SK-N-SH (cell line): ENCODE measurements around the gene INSC. TPM values are rescaled to one million over a fixed set of nuclear protein-coding genes. Genes with fewer than 3 reads are reported as not detected.

Experiments used
- CTCF ChIA-PET: fragments of 300-600, 350-600 bp; formaldehyde crosslinking; extraction: SDS; loops from one replicate; lab custom pipeline; 2021; lab: Yijun Ruan, JAX
- POLR2A ChIA-PET: fragments of 350-600 bp; sonication (Branson Sonifier 250); formaldehyde crosslinking; extraction: SDS; loops from one replicate; lab custom pipeline; 2020; ENCODE audit warnings: antibody characterized with exemption, inconsistent platforms; lab: Yijun Ruan, JAX
- DNase-seq: peaks from one replicate; pipeline ENCODE4 v3.0.0; 2012
- H2AFZ ChIP-seq: fragments of 200-600 bp; sonication (generic); 2 replicates; pipeline ENCODE4 v1.8.1; 2016; ENCODE audit warnings: antibody characterized with exemption, mild to moderate bottlenecking, low read depth
- H3F3A ChIP-seq: fragments of 200-600 bp; sonication (generic); replicated peaks from 2 replicates; pipeline ENCODE3; 2016; ENCODE audit warnings: antibody characterized with exemption, mild to moderate bottlenecking; ENCODE audit not compliant: insufficient read depth
- H3K27ac ChIP-seq, 2 experiments: fragments of 200-500 bp in 1 of 2; fragments of 200-600 bp in 1 of 2; sonication (Bioruptor generic) in 1 of 2; sonication (generic), shearing (Covaris generic) in 1 of 2; 2 replicates each; pipeline versions ENCODE4 v1.5.1 to v1.6.1; 2014 to 2016; ENCODE audit warnings: low read depth in 2 of 2, inconsistent platforms in 1 of 2, low read length in 1 of 2, mild to moderate bottlenecking in 1 of 2, mixed read lengths in 1 of 2
- H3K27me3 ChIP-seq: fragments of 200-600 bp; sonication (generic), shearing (Covaris generic); 2 replicates; pipeline ENCODE4 v1.6.1; 2016; ENCODE audit warnings: mixed run types; ENCODE audit not compliant: insufficient read depth
- H3K36me3 ChIP-seq, 2 experiments: fragments of 200-500 bp in 1 of 2; fragments of 200-600 bp in 1 of 2; sonication (Bioruptor generic) in 1 of 2; sonication (generic) in 1 of 2; replicated peaks in 1 of 2; 2 replicates each; pipeline versions ENCODE3 to v1.5.1; 2014 to 2016; ENCODE audit warnings: low read length in 1 of 2, mild to moderate bottlenecking in 1 of 2; ENCODE audit not compliant: insufficient read depth in 2 of 2, control insufficient read depth in 1 of 2
- H3K4me1 ChIP-seq, 2 experiments: fragments of 200-500 bp in 1 of 2; fragments of 200-600 bp in 1 of 2; sonication (Bioruptor generic) in 1 of 2; sonication (generic), shearing (Covaris generic) in 1 of 2; 2 replicates each; pipeline versions ENCODE4 v1.5.1 to v1.6.1; 2014 to 2016; ENCODE audit warnings: low read depth in 1 of 2, low read length in 1 of 2, mixed run types in 1 of 2; ENCODE audit not compliant: insufficient read depth in 2 of 2, control insufficient read depth in 1 of 2
- H3K4me2 ChIP-seq: fragments of 200-600 bp; sonication (generic), shearing (Covaris generic); 2 replicates; pipeline ENCODE4 v1.6.1; 2017; ENCODE audit warnings: mixed run types
- H3K4me3 ChIP-seq, 2 experiments: fragments of 200-500 bp in 1 of 2; fragments of 200-600 bp in 1 of 2; sonication (Bioruptor generic) in 1 of 2; sonication (generic), shearing (Covaris generic) in 1 of 2; 2 replicates each; pipeline versions ENCODE4 v1.5.1 to v1.8.1; 2014 to 2016; ENCODE audit warnings: low read depth in 2 of 2, inconsistent platforms in 1 of 2, low read length in 1 of 2, mild to moderate bottlenecking in 1 of 2, mixed read lengths in 1 of 2, moderate library complexity in 1 of 2
- H3K79me2 ChIP-seq: fragments of 200-600 bp; sonication (generic); 2 replicates; pipeline ENCODE4 v1.8.1; 2017; ENCODE audit warnings: mild to moderate bottlenecking; ENCODE audit not compliant: insufficient read depth
- H3K9ac ChIP-seq: fragments of 200-600 bp; sonication (generic); 2 replicates; pipeline ENCODE4 v1.6.1; 2017; ENCODE audit warnings: mixed run types
- H3K9me2 ChIP-seq: fragments of 200-600 bp; sonication (generic); 2 replicates; pipeline ENCODE4 v1.6.1; 2017; ENCODE audit warnings: mixed run types
- H3K9me3 ChIP-seq: fragments of 200-600 bp; sonication (generic); 2 replicates; pipeline ENCODE4 v1.6.1; 2017; ENCODE audit warnings: mixed run types, mild to moderate bottlenecking, moderate library complexity
- H4K20me1 ChIP-seq: fragments of 200-600 bp; sonication (generic); 2 replicates; pipeline ENCODE4 v1.6.1; 2017; ENCODE audit warnings: mild to moderate bottlenecking, mixed run types; ENCODE audit not compliant: insufficient read depth
- CHD2 ChIP-seq: fragments of 150-350 bp; IDR thresholded peaks from 2 replicates; pipeline ENCODE4 v1.6.1; 2018; ENCODE audit warnings: low read length; ENCODE audit not compliant: partially characterized antibody
- GABPA ChIP-seq: IDR thresholded peaks from 2 replicates; pipeline ENCODE4 v1.4.0; 2012; ENCODE audit warnings: low read depth, mild to moderate bottlenecking
- JUND ChIP-seq: IDR thresholded peaks from 2 replicates; pipeline ENCODE4 v1.4.0; 2012
- TCF12 ChIP-seq: IDR thresholded peaks from 2 replicates; pipeline ENCODE4 v1.4.0; 2012
- YY1 ChIP-seq: IDR thresholded peaks from 2 replicates; pipeline ENCODE4 v1.4.0; 2012; ENCODE audit warnings: low read depth, mild to moderate bottlenecking
- WGBS: methylation state at CpG from one replicate; pipeline ENCODE4 v1.1.6; 2017; ENCODE audit warnings: low lambda C conversion rate; 5-methylcytosine and 5-hydroxymethylcytosine counted together
- polyA plus RNA-seq, 3 experiments: library from polyadenylated mRNA; depleted of rRNA; stranded (reverse); fragments of >200 nt; gene quantifications; 2 replicates each; pipeline ENCODE4 v1.2.3, GENCODE V29; 2012
- TF ChIP-seq, protein P1 (sequence below): fragments of 150-350 bp; IDR thresholded peaks from 2 replicates; pipeline ENCODE4 v1.6.1; 2016; ENCODE audit warnings: mild to moderate bottlenecking, low read depth, low read length
- TF ChIP-seq, protein P2 (sequence below): fragments of 200-600 bp; sonication (generic); IDR thresholded peaks from 2 replicates; pipeline ENCODE4 v1.6.1; 2017; ENCODE audit warnings: antibody characterized with exemption, mild to moderate bottlenecking, moderate library complexity

The INSC gene
- polyA plus RNA-seq, 1 of the 3 experiments (the other 2 are of a cell fraction) = not detected

DNA sequence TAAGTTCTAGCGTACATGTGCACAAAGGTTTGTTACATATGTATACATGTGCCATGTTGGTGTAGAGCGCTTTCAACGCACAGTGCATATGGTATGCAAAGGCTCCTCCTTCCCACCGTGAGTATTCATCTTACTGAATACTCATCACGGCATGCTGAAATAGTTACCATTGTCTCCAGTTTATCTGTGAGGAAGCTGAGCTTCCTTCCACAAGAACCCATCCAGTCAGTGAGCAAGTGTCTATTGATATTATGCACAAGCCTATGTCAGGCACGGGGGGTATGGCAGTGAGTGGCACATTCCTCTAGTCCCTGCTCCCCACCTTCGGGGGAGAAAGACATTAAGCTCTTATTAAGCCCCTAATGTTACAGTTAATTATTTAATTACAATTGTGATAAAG, 28.1 kb downstream of the INSC start:
- no peaks in the 10 kb centered on the region for H3K9me3 ChIP-seq
- no peak overlapping the region for H3K9ac ChIP-seq
- no peaks in the 10 kb centered on the region for H3K27me3 ChIP-seq
- ChIA-PET CTCF (interaction anchor here (1.1 to 1.7 kb wide), 3 partner anchors 10 to 20 kb away, joined by 3 to 5 read pairs (median 4); no protein-coding TSS in a partner anchor), POLR2A (no interaction called here)
- no peak overlapping the region for H3K27ac ChIP-seq
- DNase-seq = no peak
- no peaks in the 10 kb centered on the region for H3K79me2 ChIP-seq
- H2AFZ ChIP-seq = no peak overlapping the region
- H3K36me3 ChIP-seq = no peaks in the 10 kb centered on the region
- no peaks in the 10 kb centered on the region for H3K4me1 ChIP-seq
- H3F3A ChIP-seq = no peaks in the 10 kb centered on the region
- no peak overlapping the region for H3K4me2 ChIP-seq
- TF ChIP-seq, protein P1, sequence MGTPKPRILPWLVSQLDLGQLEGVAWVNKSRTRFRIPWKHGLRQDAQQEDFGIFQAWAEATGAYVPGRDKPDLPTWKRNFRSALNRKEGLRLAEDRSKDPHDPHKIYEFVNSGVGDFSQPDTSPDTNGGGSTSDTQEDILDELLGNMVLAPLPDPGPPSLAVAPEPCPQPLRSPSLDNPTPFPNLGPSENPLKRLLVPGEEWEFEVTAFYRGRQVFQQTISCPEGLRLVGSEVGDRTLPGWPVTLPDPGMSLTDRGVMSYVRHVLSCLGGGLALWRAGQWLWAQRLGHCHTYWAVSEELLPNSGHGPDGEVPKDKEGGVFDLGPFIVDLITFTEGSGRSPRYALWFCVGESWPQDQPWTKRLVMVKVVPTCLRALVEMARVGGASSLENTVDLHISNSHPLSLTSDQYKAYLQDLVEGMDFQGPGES = no peak
- TF ChIP-seq YY1 (no peak), TCF12 (no peak)
- TF ChIP-seq, protein P2, sequence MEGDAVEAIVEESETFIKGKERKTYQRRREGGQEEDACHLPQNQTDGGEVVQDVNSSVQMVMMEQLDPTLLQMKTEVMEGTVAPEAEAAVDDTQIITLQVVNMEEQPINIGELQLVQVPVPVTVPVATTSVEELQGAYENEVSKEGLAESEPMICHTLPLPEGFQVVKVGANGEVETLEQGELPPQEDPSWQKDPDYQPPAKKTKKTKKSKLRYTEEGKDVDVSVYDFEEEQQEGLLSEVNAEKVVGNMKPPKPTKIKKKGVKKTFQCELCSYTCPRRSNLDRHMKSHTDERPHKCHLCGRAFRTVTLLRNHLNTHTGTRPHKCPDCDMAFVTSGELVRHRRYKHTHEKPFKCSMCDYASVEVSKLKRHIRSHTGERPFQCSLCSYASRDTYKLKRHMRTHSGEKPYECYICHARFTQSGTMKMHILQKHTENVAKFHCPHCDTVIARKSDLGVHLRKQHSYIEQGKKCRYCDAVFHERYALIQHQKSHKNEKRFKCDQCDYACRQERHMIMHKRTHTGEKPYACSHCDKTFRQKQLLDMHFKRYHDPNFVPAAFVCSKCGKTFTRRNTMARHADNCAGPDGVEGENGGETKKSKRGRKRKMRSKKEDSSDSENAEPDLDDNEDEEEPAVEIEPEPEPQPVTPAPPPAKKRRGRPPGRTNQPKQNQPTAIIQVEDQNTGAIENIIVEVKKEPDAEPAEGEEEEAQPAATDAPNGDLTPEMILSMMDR = no peak
- H3K4me3 ChIP-seq = no peak overlapping the region
- no peaks in the 10 kb centered on the region for H4K20me1 ChIP-seq
- WGBS = 47% methylated on average over 7 of the region's 7 CpGs
- H3K9me2 ChIP-seq = no peaks in the 10 kb centered on the region

DNA sequence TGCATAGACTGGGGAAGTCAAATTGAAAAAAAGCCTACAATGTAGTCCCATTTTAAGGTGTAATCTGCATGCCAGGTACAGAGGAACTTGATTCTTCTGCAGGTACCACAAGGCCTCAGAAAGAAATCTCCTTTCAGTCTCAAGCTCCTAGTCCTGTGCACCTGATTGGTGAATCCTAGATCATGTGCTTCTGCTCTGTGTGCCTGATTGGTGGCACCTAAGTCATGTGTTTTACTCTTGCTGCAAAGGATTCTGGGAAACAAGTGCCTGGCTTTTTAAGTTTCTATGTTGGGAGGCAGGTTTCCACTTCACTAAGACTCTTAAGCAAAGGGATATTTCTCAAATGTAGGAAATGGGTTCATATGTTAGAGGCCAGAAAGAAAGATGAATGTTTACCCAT, 29.1 kb downstream of the INSC start:
- Histone ChIP-seq H3K4me2 (no peak overlapping the region), H3F3A (no peaks in the 10 kb centered on the region), H3K79me2 (no peaks in the 10 kb centered on the region), H4K20me1 (no peaks in the 10 kb centered on the region), H3K36me3 (no peaks in the 10 kb centered on the region), H3K27me3 (no peaks in the 10 kb centered on the region), H3K9me3 (no peaks in the 10 kb centered on the region), H3K4me3 (no peak overlapping the region), H3K9me2 (no peaks in the 10 kb centered on the region), H3K4me1 (no peaks in the 10 kb centered on the region), H3K27ac (no peak overlapping the region), H3K9ac (no peak overlapping the region), H2AFZ (no peak overlapping the region)
- TF ChIP-seq GABPA = no peak
- TF ChIP-seq CHD2 = no peak
- TF ChIP-seq, protein P2 = no peak
- no peak for TF ChIP-seq JUND
- ChIA-PET POLR2A (no interaction called here), CTCF (interaction anchor here (1.6 kb wide), 1 partner anchor 69 kb away, joined by 5 read pairs; no protein-coding TSS in a partner anchor)
- DNase-seq = no peak
